Measurements from ENCODE around the gene EIF2AK3.
"Not testable (repeated sequence)": the region's sequence is repeated elsewhere in the genome, so short reads cannot be mapped to it uniquely, and the experiment has no call there.

EIF2AK3 gene

DNA sequence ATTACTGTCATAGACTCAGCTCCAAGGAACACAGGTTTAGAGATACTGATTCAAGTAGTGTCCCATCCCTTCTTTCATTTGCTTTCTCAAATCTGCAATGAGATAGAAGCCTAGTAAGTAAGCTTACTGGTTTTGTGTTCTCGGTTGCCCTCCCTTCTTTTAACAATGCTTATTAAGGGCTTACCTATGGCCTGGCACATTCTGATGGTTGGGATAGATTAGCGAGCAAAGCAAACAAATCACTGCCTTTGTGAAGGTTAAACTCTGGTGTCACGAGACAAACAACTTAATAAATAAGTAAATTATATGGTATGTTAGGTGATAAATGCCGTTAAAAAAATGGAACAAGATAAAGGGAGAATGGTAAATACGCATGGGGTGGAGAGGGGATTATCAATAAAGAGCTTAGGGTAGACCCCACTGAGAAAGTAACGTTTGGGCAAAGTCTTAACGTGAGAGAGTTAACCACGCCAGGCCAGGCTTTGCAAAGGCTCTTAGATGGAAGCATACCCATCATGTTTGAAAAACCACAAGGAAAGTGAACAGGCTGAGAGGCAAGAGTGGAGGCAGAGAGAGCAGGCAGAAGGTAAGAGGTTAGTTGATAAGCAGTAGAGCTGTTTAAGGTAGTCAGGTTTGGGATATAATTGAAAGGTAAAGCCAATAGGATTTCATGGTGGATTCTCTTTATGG, 31.0 kb downstream of the EIF2AK3 start:
- no peak for DNase-seq

GRCh38 chr2:88591698-88592097, 35.6 kb downstream of the EIF2AK3 start:
- DNase-seq, result no peak

DNA sequence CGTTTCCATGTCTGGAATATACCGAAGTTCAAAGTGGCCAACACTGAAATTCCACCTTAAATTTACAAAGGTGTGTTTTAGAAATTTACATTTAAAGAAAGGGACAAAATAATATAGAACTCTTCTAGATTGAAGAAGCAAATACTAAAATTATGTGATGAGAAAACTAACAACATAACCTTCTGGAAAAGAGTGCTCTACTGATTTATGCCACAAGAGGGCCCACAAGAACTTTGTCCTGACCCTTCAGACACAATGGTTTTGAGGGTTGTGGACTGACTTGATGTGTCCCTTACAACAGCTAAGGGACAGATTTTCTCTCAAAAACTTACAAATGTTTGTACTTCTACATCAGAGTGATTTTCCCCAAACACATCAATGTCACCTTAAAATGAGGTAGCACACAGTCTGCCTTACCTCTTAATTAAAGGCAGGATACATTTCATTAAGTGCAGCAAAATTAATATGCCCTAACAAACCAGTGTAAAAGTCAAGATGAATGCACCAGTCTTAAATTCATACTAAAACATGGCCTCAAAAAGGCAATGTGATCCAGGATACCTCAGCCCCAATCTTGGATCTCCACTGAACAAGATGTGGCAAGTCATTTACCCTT, 36.2 kb downstream of the EIF2AK3 start:
- DNase-seq, result peak; percentile 4

GRCh38 chr2:88585969-88586368, 41.3 kb downstream of the EIF2AK3 start:
- DNase-seq, result no peak

DNA sequence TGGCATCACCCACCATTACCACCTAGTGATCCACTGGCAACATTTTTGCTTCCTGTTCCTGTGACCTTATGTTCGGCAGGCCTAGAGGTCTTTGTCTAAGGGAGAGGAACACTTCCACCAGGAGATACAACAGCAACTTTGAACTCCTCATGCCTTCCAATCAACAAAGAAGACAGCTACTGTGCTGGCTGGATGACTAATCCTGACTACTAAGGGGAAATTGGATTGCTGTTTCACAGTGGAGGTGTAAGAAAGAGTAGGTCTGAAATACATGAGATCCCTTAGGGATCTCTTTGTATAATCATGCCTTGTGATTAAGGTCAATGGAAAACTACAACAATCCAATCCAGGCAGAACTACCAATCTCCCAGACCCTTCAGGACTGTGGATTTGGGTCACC, 45.2 kb downstream of the EIF2AK3 start:
- DNase-seq, result no peak

GRCh38 chr2:88580088-88580487, 47.2 kb downstream of the EIF2AK3 start:
- DNase-seq, result no peak

- DNase-seq, result no peak
Observed at GRCh38 chr2:88575630-88576029, 51.6 kb downstream of the EIF2AK3 start.

GRCh38 chr2:88575051-88575450, 52.2 kb downstream of the EIF2AK3 start:
- DNase-seq, result no peak

GRCh38 chr2:88574445-88574844, 52.8 kb downstream of the EIF2AK3 start:
- DNase-seq, result no peak

- no peak for DNase-seq
Observed at GRCh38 chr2:88568179-88568578, 59.1 kb downstream of the EIF2AK3 start.

GRCh38 chr2:88564402-88564801, 62.9 kb downstream of the EIF2AK3 start:
- no peak for DNase-seq

DNA sequence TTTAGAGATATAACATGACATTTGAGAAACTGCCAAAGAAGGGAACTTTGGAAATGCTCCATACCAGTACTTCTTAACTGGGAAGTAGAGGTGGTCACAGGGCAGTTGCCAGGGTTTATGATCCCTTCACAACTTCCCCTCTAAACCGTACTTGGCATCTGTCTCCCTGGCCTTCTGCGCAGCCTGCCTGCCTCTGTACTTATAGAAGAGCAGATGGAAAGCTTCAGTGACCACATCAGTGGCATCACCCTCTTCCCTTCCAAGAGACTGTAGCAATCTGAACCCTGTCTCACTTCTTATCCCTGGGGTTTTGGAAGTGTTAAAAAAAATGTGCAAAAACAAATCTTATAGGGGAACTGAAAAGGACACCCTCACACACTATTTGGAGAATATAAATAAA, 64.1 kb downstream of the EIF2AK3 start:
- DNase-seq, result no peak

DNA sequence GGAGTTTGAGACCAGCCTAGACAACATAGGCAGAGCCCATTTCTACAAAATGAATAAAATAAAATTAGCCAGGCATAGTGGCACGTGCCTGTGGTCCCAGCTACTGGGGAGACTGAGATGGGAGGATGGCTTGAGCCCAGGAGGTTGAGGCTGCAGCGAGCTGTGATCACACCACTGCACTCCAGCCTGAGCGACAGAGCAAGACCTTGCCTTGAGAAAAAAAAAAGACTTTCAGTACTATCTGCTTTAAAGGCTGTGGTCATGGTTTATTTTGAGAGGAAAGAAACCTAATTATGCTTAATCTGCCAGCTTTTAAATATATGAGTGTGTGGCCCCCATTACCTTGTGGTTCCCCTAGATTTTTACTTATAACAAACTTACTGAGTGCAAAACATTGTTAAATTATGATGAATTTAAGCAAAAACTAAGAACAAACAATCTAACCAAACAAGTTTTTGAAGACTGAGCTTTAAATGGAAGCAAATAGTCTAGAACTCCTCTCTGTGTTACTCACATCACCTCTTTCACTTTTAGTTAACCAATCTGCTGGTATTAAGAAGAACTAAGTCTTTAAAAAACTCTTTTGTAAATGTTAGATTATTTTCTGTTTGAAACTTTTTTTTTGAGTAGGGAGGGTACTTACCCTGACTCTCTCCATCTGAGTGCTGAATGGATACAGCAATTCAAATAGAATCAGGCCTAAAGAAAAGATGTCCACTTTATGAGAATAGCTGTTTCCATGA, 65.4 kb downstream of the EIF2AK3 start:
- no peak for DNase-seq

DNA sequence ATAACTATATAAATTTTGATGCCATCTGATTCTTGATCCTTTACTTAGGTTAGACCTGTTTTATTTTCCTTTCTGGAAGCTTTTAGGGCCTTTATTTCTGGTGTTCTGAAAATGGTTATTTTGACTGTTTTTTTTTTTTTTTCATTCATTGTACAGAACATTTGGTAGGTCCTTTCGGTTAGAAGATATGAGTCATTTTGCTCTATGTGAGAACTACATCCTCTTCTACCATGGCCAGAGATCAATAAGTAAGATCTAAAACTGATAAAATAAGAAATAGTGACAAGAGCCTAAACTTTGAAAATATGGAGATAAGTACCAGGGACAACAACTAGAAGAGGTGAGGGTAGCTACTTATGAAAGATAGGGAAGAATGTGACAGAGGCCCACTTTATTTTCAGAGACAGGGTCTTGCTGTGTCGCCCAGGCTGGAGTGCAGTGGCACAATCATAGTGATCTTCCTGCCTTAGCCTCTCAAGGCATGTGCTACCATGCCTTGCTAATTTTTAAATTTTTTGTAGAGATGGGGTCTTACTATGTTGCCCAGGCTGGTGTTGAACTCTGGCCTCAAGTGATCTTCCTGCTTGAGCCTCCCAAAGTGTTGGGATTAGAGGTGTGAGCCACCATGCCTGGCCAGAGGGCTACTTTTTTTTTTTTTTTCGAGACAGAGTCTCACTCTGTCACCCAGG, 66.5 kb downstream of the EIF2AK3 start:
- no peak for DNase-seq

DNA sequence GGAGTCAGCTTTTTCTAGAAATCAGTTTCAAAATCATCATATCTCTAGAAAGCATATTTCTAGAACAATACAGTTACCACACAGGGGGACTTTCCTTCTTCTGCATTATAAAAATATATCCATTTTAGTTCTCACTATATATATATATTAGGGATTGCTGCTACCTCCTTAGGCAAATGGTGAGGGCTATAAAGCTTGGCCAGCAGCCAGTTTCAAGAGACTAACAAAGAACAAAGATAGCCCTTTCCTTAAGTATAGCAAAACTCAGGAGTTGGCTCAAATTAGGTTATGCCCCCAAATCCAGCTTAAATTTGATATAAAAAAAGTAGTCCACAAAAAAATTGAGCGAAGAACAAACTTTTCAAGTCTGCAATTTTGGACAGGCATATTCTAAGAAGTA, 70.0 kb downstream of the EIF2AK3 start:
- DNase-seq, result no peak

DNA sequence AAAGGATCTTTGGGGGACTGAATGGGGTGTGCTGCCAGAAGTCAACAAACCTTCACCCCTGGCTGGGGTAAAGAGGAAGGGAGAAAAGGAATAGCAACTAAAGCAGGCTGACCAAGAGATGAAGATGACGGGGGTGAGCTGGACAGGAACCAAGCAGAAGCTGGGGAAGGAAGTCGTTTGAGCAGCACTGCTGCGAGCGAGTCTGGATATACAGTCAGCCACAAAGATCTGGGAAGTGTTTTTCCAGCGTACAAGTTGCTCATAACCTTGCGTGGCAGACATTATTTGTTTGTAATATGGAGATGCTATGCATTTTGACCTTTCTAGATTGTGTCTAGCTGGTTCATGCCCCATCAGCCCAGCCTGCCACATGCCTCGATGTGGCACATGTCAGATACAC, 71.2 kb downstream of the EIF2AK3 start:
- no peak for DNase-seq

- DNase-seq, result no peak
Observed at GRCh38 chr2:88554189-88554588, 73.1 kb downstream of the EIF2AK3 start.

- no peak for DNase-seq
Observed at GRCh38 chr2:88549616-88550292, 77.5 kb downstream of the EIF2AK3 start.

DNA sequence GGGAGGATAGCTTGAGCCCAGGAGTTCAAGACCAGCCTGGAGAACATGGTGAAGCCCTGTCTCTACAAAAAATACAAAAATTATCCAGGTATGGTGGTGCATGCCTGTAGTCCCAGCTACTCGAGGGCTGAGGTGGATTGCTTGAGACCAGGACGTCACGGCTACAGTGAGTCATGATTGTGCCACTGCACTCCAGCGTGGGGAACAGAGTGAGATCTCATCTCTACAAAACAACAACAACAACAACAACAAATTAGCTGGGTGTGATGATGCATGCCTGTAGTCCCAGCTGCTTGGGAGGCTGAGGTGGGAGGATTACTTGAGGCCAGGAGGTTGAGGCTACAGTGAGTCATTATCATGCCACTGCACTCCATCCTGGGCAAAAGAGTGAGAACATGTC, 81.0 kb downstream of the EIF2AK3 start:
- DNase-seq, result not testable (repeated sequence)

- no peak for DNase-seq
Observed at GRCh38 chr2:88545118-88545517, 82.1 kb downstream of the EIF2AK3 start.

DNA sequence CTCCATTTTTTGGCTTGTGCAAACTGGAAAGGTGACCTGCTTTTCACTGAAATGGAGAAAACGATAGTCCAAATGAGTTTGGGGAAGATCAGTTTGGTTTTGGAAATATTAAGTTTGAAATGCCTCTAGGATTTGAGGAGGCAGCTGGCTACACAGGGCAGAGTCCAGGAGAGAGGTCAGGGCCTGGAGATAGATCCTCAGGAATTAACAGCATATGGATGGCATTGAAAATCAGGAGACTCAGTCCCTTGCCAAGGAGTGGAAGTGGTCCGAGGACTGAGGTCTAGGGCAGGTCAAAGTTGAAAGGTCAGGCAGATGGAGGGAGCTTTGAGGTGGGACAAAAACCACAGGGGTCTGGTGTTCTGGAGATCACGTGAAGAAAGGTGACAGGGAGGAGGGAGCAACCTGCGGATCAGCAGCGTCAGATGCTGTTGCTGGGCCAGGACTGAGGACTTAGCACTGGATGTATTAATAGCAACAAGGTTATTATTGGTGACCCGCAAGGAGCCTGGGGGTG, 83.7 kb downstream of the EIF2AK3 start:
- no peak for DNase-seq

DNA sequence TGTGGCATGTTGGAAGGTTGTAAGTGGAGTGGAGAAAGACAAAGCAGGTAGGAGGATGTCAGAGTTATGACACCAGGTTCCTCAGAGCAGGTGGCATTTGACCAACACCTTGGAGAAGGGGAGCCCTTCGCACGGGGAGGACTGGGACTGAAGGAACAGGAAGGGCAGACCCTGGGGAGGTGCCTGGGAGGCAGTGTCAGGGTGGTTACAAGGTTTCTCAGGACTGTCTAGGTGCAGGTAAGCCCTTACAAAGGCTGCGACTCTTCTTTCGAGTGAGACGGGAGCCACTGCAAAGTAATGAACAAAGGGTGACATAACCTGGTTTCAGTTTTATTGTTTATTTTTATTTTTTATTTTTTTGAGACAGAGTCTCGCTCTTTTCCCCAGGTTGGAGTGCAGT, 84.6 kb downstream of the EIF2AK3 start:
- DNase-seq, result no peak

- no peak for DNase-seq
Observed at GRCh38 chr2:88540346-88540745, 86.9 kb downstream of the EIF2AK3 start.
